Measurements from ENCODE around the gene OR10G2.
"Not testable (repeated sequence)": the region's sequence is repeated elsewhere in the genome, so short reads cannot be mapped to it uniquely, and the experiment has no call there.

OR10G2 gene

DNA sequence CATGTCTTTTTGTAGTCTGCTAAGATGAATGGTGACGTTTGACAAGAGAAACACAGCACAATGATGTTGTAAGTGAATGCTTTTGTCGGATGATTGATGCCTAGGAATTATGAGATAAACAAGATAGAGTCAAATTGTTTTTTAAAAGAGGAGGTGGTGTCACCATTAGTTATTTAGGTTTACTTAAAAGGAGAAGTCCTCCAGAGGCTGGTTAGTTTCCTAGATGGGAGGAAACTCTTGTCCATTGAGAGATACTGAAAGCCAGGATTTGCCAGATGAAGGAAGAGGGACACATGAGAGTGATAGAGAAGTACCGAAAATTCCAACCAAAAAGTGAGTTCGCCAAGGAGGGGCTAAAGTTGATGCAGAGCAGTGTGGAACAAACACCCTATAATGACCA lies at the start of gene OR10G2:
TSS of gene OR10G2 (minus strand) at position 101 of the 400 bp plus-strand sequence. CDS start at position 3, 98 bp downstream.
- DNase-seq: no peak

GRCh38 chr14:21680072-21680471 lies 45.3 kb upstream of the OR10G2 start:
- no peak for DNase-seq

DNA sequence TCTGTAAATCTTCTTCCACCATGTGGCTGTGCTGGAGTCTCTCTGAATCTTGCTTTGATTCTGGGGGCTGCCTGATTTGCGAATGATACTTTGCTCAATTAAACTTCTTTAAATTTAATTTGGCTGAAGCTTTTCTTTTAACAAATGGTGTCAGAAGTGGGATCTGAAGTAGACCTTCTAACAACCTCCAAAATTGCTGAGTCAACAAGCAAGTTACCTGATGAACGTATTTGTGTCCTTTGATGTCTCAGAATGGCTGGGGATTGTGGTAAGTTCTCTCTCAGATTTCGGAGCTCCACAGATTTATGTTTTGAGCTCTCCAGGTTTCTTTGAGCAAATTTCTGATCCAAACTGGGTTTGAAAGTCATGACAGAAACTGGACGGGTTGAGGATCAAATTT lies 40.8 kb upstream of the OR10G2 start:
- no peak for DNase-seq

DNA sequence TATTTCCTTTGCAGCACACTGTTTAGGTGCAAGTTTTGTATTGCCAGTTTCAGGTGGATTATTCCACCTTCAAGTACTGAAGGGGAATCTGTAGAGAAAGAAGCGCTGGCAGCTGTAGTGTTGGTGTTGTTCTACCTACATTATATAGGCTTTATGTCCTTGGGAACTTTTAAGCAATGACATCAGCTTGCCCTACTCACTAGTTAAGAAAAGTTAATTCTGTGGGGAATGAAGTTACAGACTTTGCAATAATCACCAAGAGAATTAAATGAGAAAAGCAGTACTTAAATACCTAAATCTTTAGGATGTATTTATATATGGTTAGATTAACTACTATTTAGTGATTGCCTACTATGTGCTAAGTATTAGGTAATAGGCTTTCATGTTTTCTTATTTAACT lies 39.0 kb upstream of the OR10G2 start, which contains the start of gene OR4E1:
TSS of gene OR4E1 (minus strand) at position 101 of the 400 bp plus-strand sequence. CDS start 2,883 bp downstream, outside the sequence.
- DNase-seq: no peak

DNA sequence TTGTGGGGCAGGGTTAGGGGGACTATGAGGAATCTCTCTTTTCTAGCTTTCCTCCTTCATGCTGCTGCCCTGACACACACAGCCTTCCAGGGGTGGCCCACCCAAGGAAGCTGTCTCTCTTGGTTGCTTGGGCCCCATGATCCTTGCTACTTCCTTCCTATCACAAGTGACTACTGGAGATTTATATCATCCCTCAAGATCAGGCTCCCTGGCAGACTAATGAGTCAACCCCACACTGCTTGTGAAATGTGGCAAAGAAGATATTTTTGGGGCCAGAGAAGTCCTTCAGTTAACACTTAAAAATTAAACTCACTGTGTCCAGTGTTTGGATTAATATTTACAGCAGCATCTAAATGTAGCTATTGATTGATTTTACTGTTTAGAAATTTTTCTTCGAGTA lies 37.4 kb upstream of the OR10G2 start:
- DNase-seq: no peak

GRCh38 chr14:21671371-21671770 lies 36.6 kb upstream of the OR10G2 start:
- DNase-seq: no peak

DNA sequence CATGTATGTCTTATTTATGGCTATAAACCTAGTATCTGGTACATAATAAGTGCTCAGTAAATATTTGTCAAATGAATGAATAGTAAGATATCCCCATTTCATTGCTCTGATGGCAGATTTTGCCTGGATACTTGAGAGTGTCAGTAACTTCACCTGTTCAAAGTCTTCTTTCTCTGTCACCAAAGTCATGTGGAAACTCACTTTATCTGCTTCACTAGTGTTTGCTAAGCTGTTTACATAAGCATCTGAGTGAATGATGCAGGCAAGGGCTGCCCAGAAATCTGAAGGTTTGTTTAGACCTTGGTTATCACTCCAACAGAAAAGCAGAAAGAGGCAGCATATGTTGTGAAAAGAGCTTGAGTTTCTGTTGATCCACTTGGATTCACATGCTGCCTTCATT lies 34.5 kb upstream of the OR10G2 start:
- no peak for DNase-seq

DNA sequence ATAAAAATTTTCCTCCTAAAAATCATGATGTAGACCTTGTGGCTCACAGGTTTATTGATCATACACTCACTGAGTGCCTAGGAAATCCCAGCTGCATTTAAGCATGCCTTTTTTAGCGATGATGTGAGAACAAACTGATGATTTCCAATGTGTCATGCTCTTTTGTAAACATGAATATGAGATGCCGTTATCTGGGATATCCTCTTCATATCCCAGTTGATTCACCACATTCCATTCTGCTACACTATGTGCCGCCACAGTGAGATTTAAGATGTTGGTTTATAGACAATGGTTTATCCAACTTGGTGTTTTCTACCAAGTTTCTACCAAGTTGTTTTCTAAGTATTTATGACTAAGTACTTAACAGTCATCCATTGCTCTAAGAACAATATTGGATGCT lies 33.6 kb upstream of the OR10G2 start:
- DNase-seq: no peak

DNA sequence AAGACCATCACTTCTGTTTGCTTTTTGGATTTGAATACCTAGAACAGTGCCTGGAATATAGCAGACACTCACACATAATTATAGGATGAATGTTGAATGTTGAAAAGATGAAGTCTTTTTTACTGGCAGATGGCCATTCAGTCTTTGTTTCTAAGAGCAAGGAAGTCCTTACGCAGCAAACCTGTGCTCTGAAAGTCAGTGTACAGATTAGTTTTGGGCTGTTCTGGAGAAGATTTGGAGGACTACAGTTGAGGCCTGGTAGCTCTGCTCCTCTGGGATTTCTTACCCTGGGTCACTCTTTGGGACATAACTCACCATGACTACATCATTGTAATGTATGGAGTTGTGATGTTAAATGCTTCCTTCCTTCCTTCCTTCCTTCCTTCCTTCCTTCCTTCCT lies 22.2 kb upstream of the OR10G2 start:
- no peak for DNase-seq

GRCh38 chr14:21654215-21654614 lies 19.5 kb upstream of the OR10G2 start:
- DNase-seq: no peak

- DNase-seq: no peak
These were observed 18.7 kb upstream of the OR10G2 start, which contains the start of gene OR4E2 for GRCh38 chr14:21653331-21653885. Gene OR4E2, plus strand, starts transcription at chr14:21653835. Its CDS starts 11,248 bp downstream, at chr14:21665083.

DNA sequence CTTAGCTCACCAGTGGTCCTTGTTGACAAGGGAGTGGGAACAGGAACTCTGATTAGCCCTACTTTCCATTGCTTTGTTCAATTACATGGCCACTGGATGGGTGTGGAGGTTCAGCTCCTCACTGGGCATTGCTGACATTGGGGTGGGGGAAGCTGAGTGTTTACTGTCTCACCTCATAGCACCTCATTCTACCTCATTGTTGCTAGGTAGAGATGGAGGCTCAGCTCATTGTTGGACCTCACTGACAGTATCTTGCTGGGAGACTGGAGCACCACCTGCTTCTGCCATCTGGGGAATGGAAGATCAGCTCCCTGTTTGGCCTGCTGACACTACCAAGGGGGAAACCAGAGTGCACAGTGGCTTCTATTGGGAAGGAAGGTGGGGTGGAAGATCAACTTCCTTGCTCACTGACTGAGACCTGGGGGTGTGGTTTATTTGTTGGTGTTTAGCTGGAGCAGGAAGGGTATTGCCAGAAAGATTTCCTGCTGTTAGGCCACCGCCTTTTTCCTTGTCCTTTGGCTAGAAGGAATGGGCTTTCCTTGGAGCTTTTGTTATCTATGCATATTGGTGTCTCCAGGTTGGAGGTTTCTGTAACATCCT lies 17.6 kb upstream of the OR10G2 start:
- DNase-seq: no peak

- no peak for DNase-seq
These were observed 12.6 kb upstream of the OR10G2 start for GRCh38 chr14:21647380-21647779.

DNA sequence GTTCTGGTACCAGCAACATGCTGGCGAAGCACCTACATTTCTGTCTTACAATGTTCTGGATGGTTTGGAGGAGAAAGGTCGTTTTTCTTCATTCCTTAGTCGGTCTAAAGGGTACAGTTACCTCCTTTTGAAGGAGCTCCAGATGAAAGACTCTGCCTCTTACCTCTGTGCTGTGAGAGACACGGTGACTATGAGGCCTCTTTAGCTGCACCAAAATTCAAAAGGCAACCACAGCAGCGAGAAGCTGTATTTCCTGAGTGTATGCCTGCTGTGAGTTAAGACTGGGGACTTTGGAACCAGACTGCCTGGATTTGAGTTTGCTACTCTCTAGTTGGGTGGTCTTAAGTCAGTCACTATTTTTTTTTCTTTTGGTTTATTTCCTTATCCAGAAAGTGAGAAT lies 8.7 kb upstream of the OR10G2 start:
- DNase-seq: no peak

DNA sequence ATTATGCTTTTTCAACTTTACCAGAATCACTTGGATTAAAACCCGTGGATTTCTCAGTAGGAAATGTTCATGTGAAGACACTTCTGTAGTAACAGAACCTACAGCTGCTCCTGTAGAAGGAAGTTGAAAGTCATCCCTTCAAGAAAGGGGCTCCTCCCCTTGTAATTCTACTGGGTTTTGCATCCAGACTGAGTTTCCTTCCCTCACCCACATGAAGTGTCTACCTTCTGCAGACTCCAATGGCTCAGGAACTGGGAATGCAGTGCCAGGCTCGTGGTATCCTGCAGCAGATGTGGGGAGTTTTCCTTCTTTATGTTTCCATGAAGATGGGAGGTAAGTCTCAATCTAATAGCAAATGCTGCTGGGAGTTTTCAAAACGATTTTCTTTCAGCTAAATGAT lies 7.9 kb upstream of the OR10G2 start:
- DNase-seq: no peak

DNA sequence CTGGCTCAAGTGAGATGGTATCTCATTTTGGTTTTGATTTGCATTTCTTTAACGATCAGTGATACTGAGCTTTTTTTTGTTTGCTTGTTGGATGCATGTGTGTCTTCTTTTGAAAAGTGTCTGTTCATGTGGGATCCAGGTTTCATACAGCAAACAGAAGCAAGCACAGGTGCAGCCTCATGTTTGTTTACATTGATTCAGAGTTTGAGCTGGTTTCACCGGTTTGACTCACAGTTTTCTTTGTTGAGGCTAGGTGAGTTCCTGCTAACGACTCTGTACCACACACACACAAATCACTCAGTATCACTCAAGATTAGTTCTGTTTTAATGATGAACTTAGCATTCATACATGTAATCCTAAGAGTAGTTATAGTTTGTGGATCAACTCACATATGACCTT lies 3.7 kb downstream of the OR10G2 start:
- DNase-seq: no peak

GRCh38 chr14:21630503-21630902 lies 4.2 kb downstream of the OR10G2 start:
- not testable (repeated sequence) for DNase-seq

DNA sequence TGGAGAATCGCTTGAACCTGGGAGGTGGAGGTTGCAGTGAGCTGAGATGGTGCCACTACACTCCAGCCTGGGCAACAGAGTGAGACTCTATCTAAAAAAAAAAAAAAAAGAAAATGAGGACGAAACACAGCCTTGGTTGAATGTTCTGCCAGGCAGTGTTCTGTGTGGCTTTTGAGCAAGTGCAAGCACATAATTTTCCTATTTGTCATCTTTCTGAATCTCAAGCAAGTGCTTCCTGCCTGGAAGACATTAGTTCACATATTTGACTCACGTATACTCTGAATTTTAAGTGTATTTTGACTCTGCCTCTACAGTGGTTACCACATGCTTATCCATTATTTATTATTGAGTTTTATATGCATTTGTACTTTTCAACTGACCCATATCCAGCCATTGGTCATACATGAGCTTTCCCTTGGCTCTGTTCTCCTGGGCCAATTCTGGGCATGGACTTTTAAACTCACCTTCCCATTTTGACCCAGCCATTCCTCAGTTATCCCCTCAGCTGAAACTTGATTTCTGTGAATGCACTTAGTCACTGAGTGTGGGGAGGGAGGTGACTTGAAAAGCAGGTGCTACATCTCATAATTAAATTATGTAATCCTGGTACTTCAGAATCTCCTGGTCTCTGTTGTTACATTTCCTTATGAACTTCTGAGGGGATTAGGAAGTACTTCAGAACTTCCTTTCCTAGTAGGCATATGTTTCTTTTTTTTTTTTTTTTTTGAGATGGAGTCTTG lies 8.1 kb downstream of the OR10G2 start:
- no peak for DNase-seq

- DNase-seq: no peak
These were observed 17.1 kb downstream of the OR10G2 start for GRCh38 chr14:21617614-21618013.

DNA sequence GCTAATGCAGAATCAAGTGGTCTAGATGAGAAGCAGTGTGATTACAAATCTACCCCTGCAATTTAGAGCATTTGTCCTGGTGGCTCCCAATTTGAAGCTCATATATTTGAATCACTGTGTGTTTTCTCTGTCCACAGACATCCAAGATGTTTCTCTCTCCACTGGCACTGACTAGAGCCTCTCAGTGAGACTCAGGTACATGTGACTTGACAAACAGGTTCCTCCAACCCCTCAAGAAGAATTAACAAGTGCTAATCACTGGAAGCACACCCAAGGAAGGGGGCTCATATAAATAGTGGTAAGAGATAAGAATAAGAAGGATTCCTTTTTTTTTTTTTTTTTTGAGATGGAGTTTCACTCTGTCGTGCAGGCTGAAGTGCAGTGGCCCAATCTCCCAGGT lies 20.5 kb downstream of the OR10G2 start:
- DNase-seq: no peak

GRCh38 chr14:21612324-21612723 lies 22.4 kb downstream of the OR10G2 start:
- no peak for DNase-seq

DNA sequence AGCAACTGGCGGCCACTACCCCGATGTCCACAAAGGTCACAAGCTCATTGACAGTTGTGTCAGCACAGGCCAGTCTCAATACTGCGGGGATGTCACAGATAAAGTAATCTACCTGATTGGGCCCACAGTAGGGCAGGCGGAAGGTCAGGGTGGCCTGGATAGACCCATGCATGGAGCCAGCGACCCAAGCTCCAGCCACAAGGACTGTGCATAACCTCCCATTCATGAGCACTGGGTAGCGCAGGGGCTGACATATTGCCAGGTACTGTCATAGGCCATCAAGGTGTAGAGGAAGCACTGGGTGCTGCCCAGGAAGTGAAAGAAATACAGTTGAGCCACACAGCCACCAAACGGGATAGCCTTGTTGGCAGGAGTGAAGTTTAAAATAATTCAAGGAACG lies 32.6 kb downstream of the OR10G2 start:
- not testable (repeated sequence) for DNase-seq

DNA sequence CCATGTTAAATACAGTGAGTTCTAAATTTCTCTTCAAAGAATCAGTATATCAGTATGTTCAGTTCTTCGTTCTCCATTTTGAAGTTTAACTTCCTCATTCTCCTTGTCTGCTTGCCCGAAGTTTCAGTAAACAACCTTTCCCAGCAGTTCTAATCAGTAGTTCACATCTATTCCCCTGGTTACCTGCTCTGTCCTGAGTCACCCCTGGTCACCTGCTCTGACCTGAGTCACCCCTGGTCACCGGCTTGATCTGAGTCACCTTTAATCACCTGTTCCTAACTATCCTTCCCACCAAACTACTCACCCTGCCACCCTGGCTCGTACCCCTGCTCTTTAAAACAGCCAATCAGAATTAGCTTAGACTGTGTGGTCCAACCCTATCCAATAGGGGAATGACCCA lies 45.4 kb downstream of the OR10G2 start:
- DNase-seq: no peak
